ENCODE results near the gene MRC2.

Gene MRC2

GRCh38 chr17:62657690-62658089, 30.2 kb downstream of the MRC2 start:
- DNase-seq (ENCODE audit: extremely low spot score, insufficient read length, low read depth) (no peak), FAIRE-seq (no peak)

- FAIRE-seq (no peak), DNase-seq (ENCODE audit: extremely low spot score, insufficient read length, low read depth) (no peak)
These were observed 30.9 kb downstream of the MRC2 start for GRCh38 chr17:62658136-62658920.

GRCh38 chr17:62660629-62661118, 33.2 kb downstream of the MRC2 start:
- DNase-seq (ENCODE audit: extremely low spot score, insufficient read length, low read depth) (no peak), FAIRE-seq (no peak)

GRCh38 chr17:62661337-62661736, 33.9 kb downstream of the MRC2 start:
- DNase-seq (ENCODE audit: extremely low spot score, insufficient read length, low read depth) (no peak), FAIRE-seq (no peak)

GRCh38 chr17:62662855-62663254, 35.4 kb downstream of the MRC2 start:
- no peak for FAIRE-seq
- no peak for DNase-seq (ENCODE audit: extremely low spot score, insufficient read length, low read depth)

- FAIRE-seq (no peak), DNase-seq (ENCODE audit: extremely low spot score, insufficient read length, low read depth) (no peak)
These were observed 35.8 kb downstream of the MRC2 start for GRCh38 chr17:62663304-62663703.

- no peak for DNase-seq (ENCODE audit: extremely low spot score, insufficient read length, low read depth)
- FAIRE-seq = no peak
These were observed 37.1 kb downstream of the MRC2 start for GRCh38 chr17:62664336-62665120.

- FAIRE-seq = no peak
- DNase-seq (ENCODE audit: extremely low spot score, insufficient read length, low read depth) = no peak
These were observed 38.1 kb downstream of the MRC2 start for GRCh38 chr17:62665599-62665998.

GRCh38 chr17:62666061-62666800, 38.8 kb downstream of the MRC2 start:
- no peak for FAIRE-seq

GRCh38 chr17:62666801-62667591, 39.5 kb downstream of the MRC2 start:
- FAIRE-seq = no peak
- DNase-seq (ENCODE audit: extremely low spot score, insufficient read length, low read depth) = no peak

More at GRCh38 chr17:62666061-62666800, 38.8 kb downstream of the MRC2 start:
- no peak for DNase-seq (ENCODE audit: extremely low spot score, insufficient read length, low read depth)

- DNase-seq (ENCODE audit: extremely low spot score, insufficient read length, low read depth) = no peak
- FAIRE-seq = no peak
These were observed 40.8 kb downstream of the MRC2 start for GRCh38 chr17:62668091-62668804.

GRCh38 chr17:62670202-62670821, 42.8 kb downstream of the MRC2 start:
- no peak for FAIRE-seq
- no peak for DNase-seq (ENCODE audit: extremely low spot score, insufficient read length, low read depth)

GRCh38 chr17:62671553-62671952, 44.1 kb downstream of the MRC2 start:
- DNase-seq (ENCODE audit: extremely low spot score, insufficient read length, low read depth) = no peak
- no peak for FAIRE-seq

GRCh38 chr17:62672957-62673356, 45.5 kb downstream of the MRC2 start:
- FAIRE-seq (no peak), DNase-seq (ENCODE audit: extremely low spot score, insufficient read length, low read depth) (no peak)

GRCh38 chr17:62673614-62674362, 46.3 kb downstream of the MRC2 start:
- FAIRE-seq (no peak), DNase-seq (ENCODE audit: extremely low spot score, insufficient read length, low read depth) (no peak)

GRCh38 chr17:62674363-62674739, 46.9 kb downstream of the MRC2 start:
- no peak for DNase-seq (ENCODE audit: extremely low spot score, insufficient read length, low read depth)
- FAIRE-seq = no peak

GRCh38 chr17:62674841-62675240, 47.4 kb downstream of the MRC2 start:
- DNase-seq (ENCODE audit: extremely low spot score, insufficient read length, low read depth) (no peak), FAIRE-seq (no peak)

- FAIRE-seq (no peak), DNase-seq (ENCODE audit: extremely low spot score, insufficient read length, low read depth) (no peak)
These were observed 47.8 kb downstream of the MRC2 start for GRCh38 chr17:62675260-62675659.
